Heart left ventricle (tissue), 16 donors: ENCODE results near the gene ASAP2. TPM values are rescaled to one million over a fixed set of nuclear protein-coding genes. Genes with fewer than 3 reads are reported as not detected.

Source experiments
- ATAC-seq, 4 donors: fragments of 200-7000 bp; cut with Tn5 transposase; one replicate each; pipeline ENCODE4 v1.9.1; 2020 to 2022; ENCODE audit warnings: moderate library complexity in 4 of 4, mild to moderate bottlenecking in 3 of 4, moderate number of reproducible peaks in 1 of 4
- DNase-seq, 5 donors: peaks; one replicate each; pipeline ENCODE4 v3.0.0-alpha.2; 2020
- H3K27ac ChIP-seq, 12 donors: fragments of 200-600 bp; sonication (generic) in 4 of 12; one replicate each; pipeline versions ENCODE4 v1.5.0 to v1.8.0; 2016 to 2022; ENCODE audit warnings: mild to moderate bottlenecking in 2 of 12
- H3K27me3 ChIP-seq, 9 donors: fragments of 200-600 bp; sonication (generic) in 2 of 9; one replicate each; pipeline versions ENCODE4 v1.5.1 to v1.8.0; 2016 to 2022; ENCODE audit warnings: mild to moderate bottlenecking in 3 of 9
- H3K36me3 ChIP-seq, 9 donors: fragments of 200-600 bp; sonication (generic) in 2 of 9; one replicate each; pipeline versions ENCODE4 v1.5.0 to v1.8.0; 2018 to 2022; ENCODE audit warnings: mild to moderate bottlenecking in 2 of 9
- H3K4me1 ChIP-seq, 12 donors: fragments of 200-600 bp; sonication (generic) in 4 of 12; one replicate each; pipeline versions ENCODE4 v1.5.0 to v1.8.0; 2016 to 2022; ENCODE audit warnings: mild to moderate bottlenecking in 3 of 12
- H3K4me3 ChIP-seq, 12 donors: fragments of 200-600 bp; sonication (generic) in 4 of 12; one replicate each; pipeline versions ENCODE4 v1.5.0 to v1.8.0; 2017 to 2022; ENCODE audit warnings: mild to moderate bottlenecking in 9 of 12, moderate library complexity in 4 of 12
- H3K9me3 ChIP-seq, 12 donors: fragments of 200-600 bp; sonication (generic) in 4 of 12; one replicate each; pipeline versions ENCODE4 v1.5.0 to v1.8.0; 2016 to 2022; ENCODE audit warnings: mild to moderate bottlenecking in 1 of 12
- POLR2A ChIP-seq, 2 donors: fragments of 450-650 bp; IDR thresholded peaks; one replicate each; pipeline ENCODE4 v1.6.1; 2017; ENCODE audit warnings: antibody characterized with exemption in 2 of 2, mild to moderate bottlenecking in 2 of 2, moderate library complexity in 2 of 2
- WGBS, 4 donors: extraction: QIAGEN DNeasy Blood & Tissue Kit in 2 of 4; methylation state at CpG; one replicate each; pipeline versions ENCODE4 v1.1.5 to v1.1.7; 2013 to 2018; 5-methylcytosine and 5-hydroxymethylcytosine counted together
- intact Hi-C, 10 donors: fragments of 100-400 bp; cut with DNase I; formaldehyde crosslinking; loops; one replicate each; pipeline versions ENCODE4 v1.11.1 to v1.14.2; 2022
- polyA plus RNA-seq, 2 donors: library from polyadenylated mRNA; stranded (reverse); fragments of 200-250 nt; gene quantifications; one replicate each; pipeline ENCODE4 v1.2.3, GENCODE V29; 2013
- total RNA-seq, 9 donors: library from RNA; depleted of rRNA in 2 of 9; stranded (reverse); fragments of >200 nt in 2 of 9; fragmentation: NEBNext Ultra II Directional in 3 of 9; extraction: Animal tissue kit (Norgen Biotek cat#: 25700) in 3 of 9; gene quantifications; one replicate each; pipeline versions ENCODE4 v1.1.0 to v1.2.4, GENCODE V29; 2016 to 2023
- TF ChIP-seq, protein P1 (sequence below), 12 donors: fragments of 200-600 bp; sonication (generic) in 4 of 12; IDR thresholded peaks; one replicate each; pipeline versions ENCODE4 v1.5.0 to v1.8.0; 2018 to 2022; ENCODE audit warnings: antibody characterized with exemption in 12 of 12, mild to moderate bottlenecking in 5 of 12
- donor health status: ischemic (EF 13 %, LVEDD 7.1; RV severe dilation, severe dysfunction).
- donor health status: healthy with polysubstance abuse.
- donor health status: DM: no; HTN: yes; CAD: no.
- donor health status: DM: no; HTN: no; CAD: no.
- donor health status: ischemic (EF 25% LVEDD 6.9; RV normal size, moderate dysfunction).
- donor health status: ischemic (EF 25% LVEDD 5.7; RV mildly dilated, moderate dysfunction).
- donor health status: healthy.
- donor health status: DM: yes; HTN: yes; CAD: no.
- donor health status: ischemic (EF 35%, LVEDD 5.7; RV mildly dilated, moderate dysfunction).
- donor health status: nonischemic (EF 11% LVEDD 7.7; RV severe dilation, severe dysfunction).
- donor health status: DM: yes; HTN: yes; CAD: no.
- donor health status: PGD.
- donor health status: ischemic (EF 29% LVEDD 5.4; RV normal size, mild dysfunction).
- donor health status: nonischemic (EF 23%, LVEDD 6.1; RV moderate dilation, normal function).

ASAP2 gene
- total and polyA plus RNA-seq, 11 donors: 6.7 to 17.0 (median 11.9) TPM

DNA sequence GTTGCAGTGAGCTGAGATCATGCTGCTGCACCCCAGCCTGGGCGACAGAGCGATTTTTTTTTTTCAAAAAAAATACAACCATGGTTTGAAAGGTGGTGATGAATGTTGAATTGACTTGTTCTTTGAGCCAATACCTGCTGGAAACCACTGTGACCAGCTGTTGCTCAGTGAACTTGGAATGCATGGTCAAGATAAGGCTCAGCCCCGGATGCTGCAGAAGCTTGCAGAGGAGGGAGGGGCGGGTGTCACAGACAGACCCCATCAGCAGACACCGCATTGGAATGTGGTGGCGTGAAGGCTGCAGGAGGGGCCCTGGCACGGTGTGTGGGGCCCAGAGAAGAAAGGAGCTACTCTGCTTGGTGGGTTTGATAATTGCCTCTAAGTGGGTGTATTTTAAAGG is 125.1 kb downstream of the ASAP2 start:
- Histone ChIP-seq H3K9me3 (no peaks in the 10 kb centered on the region), H3K27me3 (no peaks in the 10 kb centered on the region), H3K27ac (no peak overlapping the region), H3K36me3 (peaks cover 0 to 46% (median 7%) of the 10 kb centered on the region in 9 donors), H3K4me1 (peaks cover 0 to 69% (median 33%) of the 10 kb centered on the region in 12 donors), H3K4me3 (no peak overlapping the region)
- 55 to 72% (median 60%) methylated on average over 7 of the region's 7 CpGs for WGBS, 4 donors
- TF ChIP-seq, protein P1, sequence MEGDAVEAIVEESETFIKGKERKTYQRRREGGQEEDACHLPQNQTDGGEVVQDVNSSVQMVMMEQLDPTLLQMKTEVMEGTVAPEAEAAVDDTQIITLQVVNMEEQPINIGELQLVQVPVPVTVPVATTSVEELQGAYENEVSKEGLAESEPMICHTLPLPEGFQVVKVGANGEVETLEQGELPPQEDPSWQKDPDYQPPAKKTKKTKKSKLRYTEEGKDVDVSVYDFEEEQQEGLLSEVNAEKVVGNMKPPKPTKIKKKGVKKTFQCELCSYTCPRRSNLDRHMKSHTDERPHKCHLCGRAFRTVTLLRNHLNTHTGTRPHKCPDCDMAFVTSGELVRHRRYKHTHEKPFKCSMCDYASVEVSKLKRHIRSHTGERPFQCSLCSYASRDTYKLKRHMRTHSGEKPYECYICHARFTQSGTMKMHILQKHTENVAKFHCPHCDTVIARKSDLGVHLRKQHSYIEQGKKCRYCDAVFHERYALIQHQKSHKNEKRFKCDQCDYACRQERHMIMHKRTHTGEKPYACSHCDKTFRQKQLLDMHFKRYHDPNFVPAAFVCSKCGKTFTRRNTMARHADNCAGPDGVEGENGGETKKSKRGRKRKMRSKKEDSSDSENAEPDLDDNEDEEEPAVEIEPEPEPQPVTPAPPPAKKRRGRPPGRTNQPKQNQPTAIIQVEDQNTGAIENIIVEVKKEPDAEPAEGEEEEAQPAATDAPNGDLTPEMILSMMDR (IDR thresholded peaks at IDR 0.05): no peak
- no peak for TF ChIP-seq POLR2A (IDR thresholded peaks at IDR 0.05)
- no peak for DNase-seq
- intact Hi-C loops: loop anchor here (2.0 to 10.0 kb wide), 9 partner anchors 69 to 447 kb away; partner anchors contain the start of gene ASAP2 (in 6 of the 10)
- no peak for ATAC-seq

DNA sequence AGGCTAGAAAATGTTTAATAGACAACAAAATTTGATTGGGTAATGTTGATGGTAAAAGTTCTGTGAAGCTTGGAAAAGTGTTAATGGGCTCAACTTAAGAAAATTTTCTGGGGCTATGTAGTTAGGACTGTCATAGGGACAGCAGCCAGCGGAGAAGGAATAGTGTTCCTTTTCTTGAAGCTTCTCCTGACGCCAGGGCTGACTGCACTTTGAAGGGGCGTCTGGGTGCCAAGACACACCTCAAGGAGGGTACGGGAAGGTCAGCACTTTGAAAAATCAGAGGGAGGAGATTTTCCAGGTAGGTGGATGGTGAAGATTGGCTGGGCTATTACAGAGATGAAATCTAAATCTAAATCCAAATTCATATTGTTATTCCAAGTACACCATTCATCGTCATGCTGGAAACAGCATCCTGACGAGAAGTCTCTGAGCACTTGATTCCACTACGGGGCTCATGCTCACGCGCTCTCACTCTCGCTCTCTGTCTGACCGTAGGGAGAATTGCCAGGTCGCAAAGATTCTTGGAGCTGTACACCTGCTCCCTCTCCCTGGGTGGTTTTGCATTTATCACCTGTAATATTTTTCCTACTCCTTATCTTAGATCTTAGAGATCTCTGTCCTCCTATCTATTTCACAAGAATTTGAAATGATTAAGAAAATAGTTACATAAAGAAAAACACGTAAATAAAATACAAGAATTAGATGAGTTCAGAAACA is 125.7 kb downstream of the ASAP2 start:
- Histone ChIP-seq H3K27ac (no peak overlapping the region), H3K36me3 (peaks cover 0 to 46% (median 7%) of the 10 kb centered on the region in 9 donors)

DNA sequence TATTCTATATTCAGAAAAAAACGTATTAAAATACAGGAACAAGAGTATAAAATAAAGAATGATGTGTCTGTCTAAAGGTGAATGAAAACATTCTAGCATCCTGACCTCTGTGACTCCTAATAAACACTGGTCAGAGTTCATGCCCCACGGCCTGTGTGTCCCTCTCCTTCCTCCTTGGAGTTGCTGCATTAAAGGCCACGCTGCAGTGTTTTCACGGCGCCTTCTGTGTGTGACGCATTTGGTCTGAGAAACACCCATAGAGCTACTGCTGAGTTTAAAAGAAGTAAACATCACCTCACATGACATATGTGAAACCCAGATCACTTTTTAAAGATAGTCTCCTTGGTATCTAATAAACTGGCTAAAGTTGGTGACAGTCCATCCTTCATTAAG is 126.2 kb downstream of the ASAP2 start:
- intact Hi-C loops: loop anchor here (1.0 to 10.0 kb wide), 12 partner anchors 71 to 448 kb away; partner anchors contain the start of gene ASAP2 (in 7 of the 10)
- TF ChIP-seq, protein P1 (IDR thresholded peaks at IDR 0.05): no peak
- no peak for TF ChIP-seq POLR2A (IDR thresholded peaks at IDR 0.05)
- Histone ChIP-seq H3K4me3 (no peak overlapping the region), H3K27me3 (no peaks in the 10 kb centered on the region), H3K27ac (peak overlapping the region in 1 of 12 donors; percentile 15), H3K36me3 (peaks cover 0 to 43% (median 7%) of the 10 kb centered on the region in 9 donors), H3K9me3 (no peaks in the 10 kb centered on the region), H3K4me1 (peaks cover 0 to 68% (median 25%) of the 10 kb centered on the region in 12 donors)
- ATAC-seq: no peak
- DNase-seq: no peak
- WGBS, 4 donors: 89 to 91% (median 91%) methylated on average over 6 of the region's 6 CpGs

More for the DNA sequence above, 125.7 kb downstream of the ASAP2 start:
- WGBS, 4 donors: 90 to 96% (median 94%) methylated on average over 13 of the region's 13 CpGs
- TF ChIP-seq, protein P1 (IDR thresholded peaks at IDR 0.05): no peak
- TF ChIP-seq POLR2A (IDR thresholded peaks at IDR 0.05): no peak
- Histone ChIP-seq H3K4me1 (peaks cover 0 to 69% (median 30%) of the 10 kb centered on the region in 12 donors), H3K4me3 (no peak overlapping the region), H3K9me3 (no peaks in the 10 kb centered on the region), H3K27me3 (no peaks in the 10 kb centered on the region)
- ATAC-seq (no peak), DNase-seq (no peak)
- intact Hi-C loops: loop anchor here (2.0 to 10.0 kb wide), 9 partner anchors 70 to 447 kb away; partner anchors contain the start of gene ASAP2 (in 6 of the 10)

DNA sequence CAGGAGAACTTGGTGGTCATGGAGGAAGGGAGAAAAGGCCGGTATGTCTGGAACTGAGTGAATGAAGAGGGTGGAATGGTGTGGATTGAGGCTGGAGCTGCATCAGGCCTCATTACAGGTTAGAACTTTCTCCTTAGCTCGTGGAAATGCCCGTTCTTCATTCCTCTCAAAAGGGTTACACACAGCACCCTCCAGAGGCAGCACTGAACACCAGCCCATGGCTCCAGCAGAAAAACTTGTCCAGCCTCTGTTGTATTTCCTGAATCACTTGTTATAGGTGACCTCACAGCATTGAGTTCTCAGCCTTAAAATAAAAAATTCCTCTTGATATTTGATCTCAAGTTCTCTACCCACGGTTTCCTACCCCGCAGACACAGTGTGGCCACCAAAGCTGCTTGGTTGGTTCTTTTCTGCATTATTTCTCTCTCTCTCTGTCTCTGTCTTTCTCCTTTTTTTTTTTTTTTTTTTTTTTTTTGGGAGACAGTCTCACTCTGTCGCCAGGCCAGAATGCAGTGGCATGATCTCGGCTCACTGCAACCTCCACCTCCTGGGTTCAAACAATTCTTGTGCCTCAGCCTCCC is 127.1 kb downstream of the ASAP2 start:
- Histone ChIP-seq H3K4me1 (peaks cover 0 to 65% (median 20%) of the 10 kb centered on the region in 12 donors), H3K27me3 (no peaks in the 10 kb centered on the region), H3K9me3 (no peaks in the 10 kb centered on the region), H3K36me3 (peaks cover 0 to 35% (median 7%) of the 10 kb centered on the region in 9 donors), H3K27ac (peak overlapping the region in 4 of 12 donors; percentile 10 to 31 (median 15)), H3K4me3 (no peak overlapping the region)
- intact Hi-C loops: loop anchor here (1.0 to 10.0 kb wide), 12 partner anchors 71 to 449 kb away; partner anchors contain the start of gene ASAP2 (in 7 of the 10)
- 35 to 40% (median 36%) methylated on average over 7 of the region's 7 CpGs for WGBS, 4 donors
- ATAC-seq (peak; percentile 68 to 87 (median 83)), DNase-seq (peak in 4 of 5 donors; percentile 61 to 68 (median 63))
- TF ChIP-seq POLR2A (IDR thresholded peaks at IDR 0.05): no peak
- TF ChIP-seq, protein P1 (IDR thresholded peaks at IDR 0.05): peak; percentile 61 to 82 (median 70)
